Measurements from ENCODE around the gene ZNF385C.

GRCh38 chr17:42104264-42104663 lies 6.0 kb upstream of the ZNF385C start:
- TF ChIP-seq POLR2A (IDR thresholded peaks at IDR 0.05) (no peak), EP300 (IDR thresholded peaks at IDR 0.05) (no peak), POLR2AphosphoS5 (IDR thresholded peaks at IDR 0.05) (no peak)
- TF ChIP-seq, protein P1, sequence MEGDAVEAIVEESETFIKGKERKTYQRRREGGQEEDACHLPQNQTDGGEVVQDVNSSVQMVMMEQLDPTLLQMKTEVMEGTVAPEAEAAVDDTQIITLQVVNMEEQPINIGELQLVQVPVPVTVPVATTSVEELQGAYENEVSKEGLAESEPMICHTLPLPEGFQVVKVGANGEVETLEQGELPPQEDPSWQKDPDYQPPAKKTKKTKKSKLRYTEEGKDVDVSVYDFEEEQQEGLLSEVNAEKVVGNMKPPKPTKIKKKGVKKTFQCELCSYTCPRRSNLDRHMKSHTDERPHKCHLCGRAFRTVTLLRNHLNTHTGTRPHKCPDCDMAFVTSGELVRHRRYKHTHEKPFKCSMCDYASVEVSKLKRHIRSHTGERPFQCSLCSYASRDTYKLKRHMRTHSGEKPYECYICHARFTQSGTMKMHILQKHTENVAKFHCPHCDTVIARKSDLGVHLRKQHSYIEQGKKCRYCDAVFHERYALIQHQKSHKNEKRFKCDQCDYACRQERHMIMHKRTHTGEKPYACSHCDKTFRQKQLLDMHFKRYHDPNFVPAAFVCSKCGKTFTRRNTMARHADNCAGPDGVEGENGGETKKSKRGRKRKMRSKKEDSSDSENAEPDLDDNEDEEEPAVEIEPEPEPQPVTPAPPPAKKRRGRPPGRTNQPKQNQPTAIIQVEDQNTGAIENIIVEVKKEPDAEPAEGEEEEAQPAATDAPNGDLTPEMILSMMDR (IDR thresholded peaks at IDR 0.05): no peak
